IPS DF 19.7 (cell line): ENCODE measurements around the gene TMEM128.
A peak's percentile ranks its signal among the peaks of the same experiment; 100 is the strongest.
"Not testable (repeated sequence)": the region's sequence is repeated elsewhere in the genome, so short reads cannot be mapped to it uniquely, and the experiment has no call there.

ENCODE experiments used
- DNase-seq: peaks from one replicate; pipeline ENCODE4 v3.0.0-alpha.2; 2013; ENCODE audit warnings: low read depth, low spot score

The TMEM128 gene

DNA sequence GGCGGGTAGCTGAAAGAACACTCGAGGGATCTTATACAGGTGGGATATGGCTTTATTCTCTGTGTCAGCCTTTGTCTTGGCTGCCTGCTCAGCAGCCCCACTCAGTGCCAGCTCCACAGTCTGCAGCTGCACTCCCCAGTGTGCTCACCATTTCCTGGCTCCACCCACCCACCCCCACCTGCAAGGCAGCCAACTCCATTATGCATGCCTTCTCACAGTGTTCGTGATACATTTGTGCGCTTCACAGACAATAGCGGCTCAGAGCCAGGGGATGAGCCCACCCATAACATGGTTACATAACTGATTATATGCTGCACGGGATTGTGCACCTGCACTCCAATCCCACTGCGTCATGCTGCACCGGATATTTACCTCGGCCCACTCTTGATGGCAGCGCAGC is 8.8 kb upstream of the TMEM128 start:
- no peak for DNase-seq

- no peak for DNase-seq
These were observed 6.6 kb upstream of the TMEM128 start for GRCh38 chr4:4254666-4255065.

- DNase-seq = no peak
These were observed 6.2 kb upstream of the TMEM128 start for GRCh38 chr4:4254199-4254598.

- DNase-seq = no peak
These were observed 1.8 kb upstream of the TMEM128 start for GRCh38 chr4:4249866-4250265.

DNA sequence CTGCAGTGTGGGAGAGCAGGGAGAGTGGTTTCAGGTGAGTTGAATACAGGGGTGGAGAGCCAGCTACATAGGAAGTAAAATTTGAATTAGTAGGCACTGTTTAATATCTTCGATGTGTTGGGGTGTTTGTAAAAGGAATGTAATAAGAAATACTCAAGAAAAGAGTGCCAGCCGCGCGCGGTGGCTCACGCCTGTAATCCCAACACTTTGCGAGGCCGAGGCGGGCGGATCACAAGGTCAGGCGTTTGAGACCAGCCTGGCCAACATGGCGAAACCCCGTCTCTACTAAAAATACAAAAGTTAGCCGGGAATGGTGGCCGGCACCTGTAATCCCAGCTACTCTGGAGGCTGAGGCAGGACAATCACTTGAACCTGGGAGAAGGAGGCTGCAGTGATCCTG is 1.3 kb upstream of the TMEM128 start:
- DNase-seq = not testable (repeated sequence)

GRCh38 chr4:4248885-4249203 is 821 bp upstream of the TMEM128 start:
- DNase-seq = no peak

GRCh38 chr4:4247696-4248028 is 361 bp downstream of the TMEM128 start:
- no peak for DNase-seq

DNA sequence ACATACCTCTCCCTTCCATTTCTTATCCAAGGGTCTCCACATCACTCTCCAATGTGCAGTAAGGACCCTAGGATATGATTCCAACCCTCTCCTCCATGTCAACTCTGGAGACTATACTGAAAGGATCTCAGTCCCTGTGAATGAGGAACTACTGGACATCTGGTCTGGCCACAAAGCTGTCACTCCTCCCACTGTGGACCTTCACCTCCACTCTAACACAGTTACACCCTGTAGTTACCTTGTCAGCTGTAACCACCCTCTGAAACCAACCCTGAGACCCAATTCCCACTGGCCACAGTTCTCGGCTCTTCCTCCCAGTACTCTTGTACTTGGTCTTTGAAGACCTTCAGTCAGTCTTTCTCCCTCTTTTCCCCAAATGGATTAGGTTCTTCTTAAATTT is 2.9 kb downstream of the TMEM128 start:
- no peak for DNase-seq

GRCh38 chr4:4239551-4239950 is 8.5 kb downstream of the TMEM128 start:
- not testable (repeated sequence) for DNase-seq

- DNase-seq = no peak
These were observed 14.4 kb downstream of the TMEM128 start for GRCh38 chr4:4233610-4234009.

DNA sequence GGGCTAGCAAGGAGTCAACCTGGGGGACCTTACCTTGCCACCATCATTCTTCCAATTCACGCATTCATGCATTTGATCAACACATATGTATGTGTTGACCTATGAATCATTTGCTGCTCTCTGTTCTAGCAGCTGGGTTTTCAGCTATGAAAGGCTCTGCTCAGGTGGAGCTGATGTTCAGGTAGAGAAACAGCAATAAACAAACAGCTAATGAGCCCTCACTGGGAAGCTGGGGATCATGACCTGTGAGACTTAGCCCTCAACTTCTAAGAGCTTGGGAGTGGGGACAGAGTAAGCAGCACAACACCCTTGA is 19.7 kb downstream of the TMEM128 start:
- no peak for DNase-seq

- DNase-seq = no peak
These were observed 20.3 kb downstream of the TMEM128 start for GRCh38 chr4:4227510-4228355.

DNA sequence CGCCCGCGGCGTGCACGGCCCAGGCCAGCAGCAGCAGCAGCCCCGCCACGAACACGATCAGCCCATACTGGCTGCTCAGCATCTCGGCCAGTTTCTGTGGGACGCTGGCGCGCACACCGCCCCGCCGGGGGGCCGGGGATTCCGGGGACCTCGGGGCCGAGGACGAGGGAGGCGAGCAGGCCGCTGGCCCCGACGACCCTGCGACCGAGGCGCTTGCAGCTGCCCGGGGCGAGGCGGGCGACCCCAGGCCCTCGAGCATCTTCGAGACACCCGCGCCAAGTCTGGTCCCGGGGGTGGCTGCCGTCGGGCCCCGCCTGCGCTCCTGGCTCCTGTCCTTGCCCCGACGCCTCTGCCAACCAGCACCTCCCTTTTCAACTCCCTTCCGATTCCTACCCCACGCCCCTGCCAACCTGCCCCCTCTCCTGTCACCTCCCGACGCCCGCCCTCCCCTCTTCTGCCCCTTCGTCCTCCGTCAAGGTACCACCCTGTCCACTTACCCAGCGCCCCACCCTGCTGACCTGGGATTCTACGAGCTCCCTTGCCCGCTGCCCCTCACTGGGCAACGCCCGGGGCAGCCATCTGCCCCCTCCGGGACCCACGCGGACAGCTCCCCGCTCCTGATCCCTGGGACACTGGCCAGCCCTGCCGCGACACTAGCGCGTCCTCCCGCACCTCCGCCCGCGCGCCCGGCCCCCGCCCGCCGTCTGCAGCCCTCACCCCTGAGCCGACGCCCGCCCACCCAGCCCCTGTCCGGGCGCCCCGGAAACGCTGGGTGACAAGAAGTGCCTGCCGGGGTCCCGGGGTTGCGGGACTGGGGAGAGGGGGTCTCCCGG is 21.2 kb downstream of the TMEM128 start, which contains the start of gene OTOP1:
TSS of gene OTOP1 (minus strand) at position 324 of the 833 bp plus-strand sequence. CDS start at position 259, 65 bp downstream.
- no peak for DNase-seq

- no peak for DNase-seq
These were observed 22.0 kb downstream of the TMEM128 start for GRCh38 chr4:4225915-4226605.

GRCh38 chr4:4217113-4217512 is 30.9 kb downstream of the TMEM128 start:
- DNase-seq = no peak

GRCh38 chr4:4216648-4217047 is 31.4 kb downstream of the TMEM128 start:
- DNase-seq = peak; percentile 15

GRCh38 chr4:4213674-4214073 is 34.3 kb downstream of the TMEM128 start:
- DNase-seq = not testable (repeated sequence)

GRCh38 chr4:4206204-4206603 is 41.8 kb downstream of the TMEM128 start:
- no peak for DNase-seq

DNA sequence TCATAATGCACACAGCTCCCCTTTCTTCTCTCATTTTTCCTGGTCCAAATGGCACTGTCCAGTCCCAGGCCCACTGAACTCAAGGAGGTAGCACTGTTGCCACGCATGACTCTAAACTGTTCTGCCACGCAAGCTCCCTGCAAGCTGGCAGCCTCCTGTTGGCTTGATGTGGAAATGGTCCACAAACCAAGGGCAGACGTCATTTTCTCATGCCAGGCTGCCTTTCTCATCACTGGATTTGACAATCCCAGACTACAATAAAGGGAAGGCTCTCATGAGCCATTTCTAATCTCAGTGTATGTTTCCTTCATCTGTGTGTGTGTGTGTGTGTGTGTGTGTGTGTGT is 43.6 kb downstream of the TMEM128 start:
- DNase-seq = no peak

DNA sequence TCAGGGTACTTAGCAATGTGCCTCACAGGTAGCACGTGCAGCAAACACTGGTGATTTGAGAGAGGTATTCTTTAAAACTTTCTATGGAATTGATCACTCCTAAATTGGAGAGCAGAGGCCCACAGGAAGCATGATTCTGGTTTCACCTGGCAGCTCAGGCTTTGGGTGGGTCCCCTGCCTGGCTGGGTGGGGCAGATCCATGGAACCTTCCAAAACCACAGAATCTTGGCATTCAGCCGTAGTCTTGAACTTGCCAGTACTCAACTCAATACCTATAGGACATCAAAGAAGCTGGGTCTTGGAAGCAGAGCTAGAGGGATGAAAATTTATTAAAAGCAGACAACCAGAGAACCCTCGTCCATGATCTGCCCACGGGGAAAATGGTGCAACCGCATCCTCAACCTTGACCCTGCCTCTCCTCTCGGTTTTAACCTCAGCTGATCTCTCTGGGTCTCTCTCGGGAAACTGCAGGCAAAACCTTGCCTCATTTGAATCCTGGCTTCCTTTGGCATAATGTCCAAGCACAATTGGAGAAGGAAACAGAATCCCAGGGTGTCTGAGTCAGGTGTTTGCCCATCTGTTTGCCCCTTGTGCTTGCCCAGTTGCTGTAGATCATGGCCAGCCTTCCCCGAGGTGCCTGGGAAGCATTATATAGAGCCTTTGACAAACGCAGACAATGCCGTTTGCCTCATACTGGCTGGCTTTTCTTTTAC is 44.2 kb downstream of the TMEM128 start:
- no peak for DNase-seq

DNA sequence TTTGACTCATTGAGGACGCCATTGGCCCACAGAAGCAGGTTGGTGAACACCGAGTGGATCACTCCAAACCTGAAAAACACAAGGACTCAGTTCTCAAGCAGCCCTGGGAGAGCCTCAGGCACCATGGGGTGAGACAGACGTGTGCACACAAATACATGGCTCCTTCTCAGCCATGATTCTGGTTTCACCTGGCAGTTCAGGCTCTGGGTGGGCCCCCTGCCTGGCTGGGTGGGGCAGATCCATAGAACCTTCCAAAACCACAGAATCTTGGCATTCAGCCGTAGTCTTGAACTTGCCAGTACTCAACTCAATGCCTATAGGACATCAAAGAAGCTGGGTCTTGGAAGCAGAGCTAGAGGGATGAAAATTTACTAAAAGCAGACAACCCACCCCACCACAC is 45.5 kb downstream of the TMEM128 start:
- DNase-seq = no peak

DNA sequence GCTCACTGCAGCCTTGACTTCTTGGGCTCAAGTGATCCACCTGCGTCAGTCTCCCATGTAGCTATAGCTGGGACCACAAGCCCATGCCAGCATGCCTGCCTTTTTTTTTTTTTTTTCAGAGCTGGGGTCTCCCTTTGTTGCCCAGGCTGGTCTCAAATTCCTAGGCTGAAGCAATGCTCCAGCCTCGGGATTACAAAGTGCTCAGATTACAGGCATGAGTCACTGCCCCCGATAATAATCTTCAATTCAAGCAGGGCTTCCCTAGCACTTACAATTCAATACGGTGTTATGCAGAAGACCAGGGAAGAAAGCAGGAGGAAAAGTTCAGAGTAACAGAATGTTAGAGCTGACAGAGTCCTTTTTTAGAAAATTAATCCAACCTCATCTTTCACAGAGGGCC is 47.4 kb downstream of the TMEM128 start:
- DNase-seq = no peak
